Muscle of back (tissue), 11 donors: Measurements from ENCODE around the gene GSTP1. TPM values are rescaled to one million over a fixed set of nuclear protein-coding genes. Genes with fewer than 3 reads are reported as not detected.

Source experiments
- DNase-seq, 3 donors: peaks; one replicate each; pipeline versions ENCODE4 v3.0.0 to v3.0.0-alpha.2; 2013
- polyA plus RNA-seq, 10 donors: library from polyadenylated mRNA; unstranded; fragments of 120-200 nt; gene quantifications; one replicate each; pipeline ENCODE4 v1.2.1, GENCODE V29; 2013; ENCODE audit not compliant: insufficient read length in 10 of 10

GSTP1 gene
- polyA plus RNA-seq, 10 donors = 207 to 370 (median 253) TPM

GRCh38 chr11:67628710-67629385 lies 45.2 kb downstream of the GSTP1 start:
- no peak for DNase-seq

- peak; percentile 71 to 93 (median 85) for DNase-seq
Observed at GRCh38 chr11:67629386-67630227, 46.0 kb downstream of the GSTP1 start, which contains the start of gene NUDT8. Gene NUDT8, minus strand, starts transcription at chr11:67629937. Its CDS starts 26 bp downstream, at chr11:67629911.

GRCh38 chr11:67630228-67630942 lies 46.8 kb downstream of the GSTP1 start:
- peak; percentile 96 to 98 (median 97) for DNase-seq

GRCh38 chr11:67630943-67631331 lies 47.3 kb downstream of the GSTP1 start:
- no peak for DNase-seq

- no peak for DNase-seq
Observed at GRCh38 chr11:67631411-67631810, 47.8 kb downstream of the GSTP1 start.

- DNase-seq = no peak
Observed at GRCh38 chr11:67631853-67632174, 48.2 kb downstream of the GSTP1 start.

GRCh38 chr11:67632175-67632981 lies 48.8 kb downstream of the GSTP1 start:
- DNase-seq = no peak

GRCh38 chr11:67632982-67633755 lies 49.6 kb downstream of the GSTP1 start:
- no peak for DNase-seq

- no peak for DNase-seq
Observed at GRCh38 chr11:67633758-67634365, 50.2 kb downstream of the GSTP1 start.

- DNase-seq = no peak
Observed at GRCh38 chr11:67634366-67635230, 51.0 kb downstream of the GSTP1 start.

- DNase-seq = no peak
Observed at GRCh38 chr11:67635231-67635521, 51.6 kb downstream of the GSTP1 start.

Other genes with a start within 250 kb of the GSTP1 start
- gene POLD4, start 230.3 kb upstream of the GSTP1 start, polyA plus RNA-seq = 10 to 100 TPM; 19.2 to 33.1 (median 25.3) TPM
- 1 to 10 TPM; 1.7 to 3.8 (median 2.4) TPM for gene CLCF1, start 210.2 kb upstream of the GSTP1 start, polyA plus RNA-seq
- gene RAD9A, start 191.8 kb upstream of the GSTP1 start, polyA plus RNA-seq = 10 to 100 TPM in 3 of 10 donors, 1 to 10 TPM in 7; 7.7 to 13.4 (median 8.5) TPM
- gene PPP1CA, start 182.0 kb upstream of the GSTP1 start, polyA plus RNA-seq = 100 to 1,000 TPM in 8 of 10 donors, 10 to 100 TPM in 2; 95.8 to 132 (median 119) TPM
- gene TBC1D10C, start 179.7 kb upstream of the GSTP1 start, polyA plus RNA-seq = 10 to 100 TPM in 1 of 10 donors, 1 to 10 TPM in 9; 1.8 to 10.4 (median 4.6) TPM
- 10 to 100 TPM; 24.1 to 62.8 (median 48.3) TPM for gene CARNS1, start 168.1 kb upstream of the GSTP1 start, polyA plus RNA-seq
- 10 to 100 TPM; 23.0 to 43.8 (median 34.0) TPM for gene RPS6KB2, start 155.3 kb upstream of the GSTP1 start, polyA plus RNA-seq
- 1 to 10 TPM in 6 of 10 donors, under 1 TPM in 3, not detected in 1; 0.53 to 9.5 (median 1.2) TPM for gene PTPRCAP, start 146.1 kb upstream of the GSTP1 start, polyA plus RNA-seq
- 10 to 100 TPM; 22.3 to 42.2 (median 29.3) TPM for gene CORO1B, start 140.3 kb upstream of the GSTP1 start, polyA plus RNA-seq
- not detected for gene GPR152, start 131.1 kb upstream of the GSTP1 start, polyA plus RNA-seq
- 1 to 10 TPM in 4 of 10 donors, under 1 TPM in 6; 0.26 to 1.8 (median 0.94) TPM for gene CABP4, start 128.5 kb upstream of the GSTP1 start, polyA plus RNA-seq
- 10 to 100 TPM; 38.7 to 57.6 (median 46.3) TPM for gene TMEM134, start 114.6 kb upstream of the GSTP1 start, polyA plus RNA-seq
- 10 to 100 TPM; 34.9 to 55.8 (median 43.7) TPM for gene AIP, start 100.8 kb upstream of the GSTP1 start, polyA plus RNA-seq
- 1 to 10 TPM; 6.0 to 9.9 (median 8.3) TPM for gene PITPNM1, start 78.4 kb upstream of the GSTP1 start, polyA plus RNA-seq
- gene CDK2AP2, start 75.7 kb upstream of the GSTP1 start, polyA plus RNA-seq = 10 to 100 TPM; 14.2 to 21.3 (median 17.1) TPM
- not detected for gene CABP2, start 60.4 kb upstream of the GSTP1 start, polyA plus RNA-seq
- 100 to 1,000 TPM; 115 to 158 (median 134) TPM for gene NDUFV1, start 23.1 kb downstream of the GSTP1 start, polyA plus RNA-seq
- gene NUDT8, start 46.1 kb downstream of the GSTP1 start, polyA plus RNA-seq = 1 to 10 TPM; 2.3 to 5.5 (median 3.6) TPM
- gene TBX10, start 56.0 kb downstream of the GSTP1 start, polyA plus RNA-seq = not detected
- gene ACY3, start 66.9 kb downstream of the GSTP1 start, polyA plus RNA-seq = under 1 TPM in 8 of 10 donors, not detected in 2; 0.13 to 0.53 (median 0.37) TPM
- 10 to 100 TPM in 1 of 10 donors, 1 to 10 TPM in 1, under 1 TPM in 3, not detected in 5; 0.09 to 11.5 (median 0.39) TPM for gene ALDH3B2, start 90.8 kb downstream of the GSTP1 start, polyA plus RNA-seq